COLO829 (cell line): Measurements from ENCODE around the gene ZNF154.
"Not testable (repeated sequence)": the region's sequence is repeated elsewhere in the genome, so short reads cannot be mapped to it uniquely, and the experiment has no call there.

Source experiments
- DNase-seq: peaks from one replicate; pipeline ENCODE4 v3.0.0; 2012; ENCODE audit warnings: low spot score

The ZNF154 gene

GRCh38 chr19:57708641-57709361 lies at the start of gene ZNF154:
Gene ZNF154, minus strand, starts transcription at chr19:57709204. Its CDS starts 233 bp downstream, at chr19:57708971.
- no peak for DNase-seq

DNA sequence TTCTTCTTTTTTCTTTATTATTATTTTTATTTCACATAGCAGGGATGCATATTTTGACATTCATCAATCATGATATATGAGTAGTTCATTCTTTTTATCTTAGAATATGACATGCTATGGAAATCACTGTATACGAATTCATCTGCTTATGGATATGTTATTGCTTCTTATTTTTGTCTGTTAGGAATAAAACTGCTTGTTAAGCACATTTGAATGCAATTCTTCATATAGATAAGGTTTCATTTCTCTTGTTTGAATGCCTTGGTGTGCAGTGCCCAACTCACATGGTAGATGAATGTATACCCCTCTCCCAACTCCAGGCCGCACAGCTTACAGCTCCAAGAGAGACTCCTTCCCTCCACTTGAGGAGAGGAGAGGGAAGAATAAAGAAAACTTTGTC lies 48.9 kb upstream of the ZNF154 start:
- no peak for DNase-seq

GRCh38 chr19:57755031-57755430 lies 46.0 kb upstream of the ZNF154 start:
- DNase-seq, result no peak

GRCh38 chr19:57754091-57754673 lies 45.2 kb upstream of the ZNF154 start:
- DNase-seq, result no peak

GRCh38 chr19:57748029-57748428 lies 39.0 kb upstream of the ZNF154 start:
- DNase-seq, result no peak

DNA sequence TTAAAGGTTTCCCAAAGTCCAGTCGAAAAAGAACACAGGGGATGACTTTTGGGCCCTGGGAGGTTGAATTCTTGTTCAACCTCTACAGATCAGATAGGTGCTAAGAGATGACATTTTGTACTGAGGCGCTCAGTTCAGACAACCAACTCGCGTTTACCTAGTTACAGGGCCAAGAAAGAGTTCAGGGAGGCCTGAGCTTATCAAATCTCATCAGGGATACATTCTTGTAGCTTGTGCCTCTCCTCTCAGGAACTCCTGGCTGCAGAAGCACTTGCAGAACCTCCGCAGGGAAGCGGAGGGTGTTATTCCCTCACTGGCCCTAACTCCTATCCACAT lies 38.4 kb upstream of the ZNF154 start:
- no peak for DNase-seq

DNA sequence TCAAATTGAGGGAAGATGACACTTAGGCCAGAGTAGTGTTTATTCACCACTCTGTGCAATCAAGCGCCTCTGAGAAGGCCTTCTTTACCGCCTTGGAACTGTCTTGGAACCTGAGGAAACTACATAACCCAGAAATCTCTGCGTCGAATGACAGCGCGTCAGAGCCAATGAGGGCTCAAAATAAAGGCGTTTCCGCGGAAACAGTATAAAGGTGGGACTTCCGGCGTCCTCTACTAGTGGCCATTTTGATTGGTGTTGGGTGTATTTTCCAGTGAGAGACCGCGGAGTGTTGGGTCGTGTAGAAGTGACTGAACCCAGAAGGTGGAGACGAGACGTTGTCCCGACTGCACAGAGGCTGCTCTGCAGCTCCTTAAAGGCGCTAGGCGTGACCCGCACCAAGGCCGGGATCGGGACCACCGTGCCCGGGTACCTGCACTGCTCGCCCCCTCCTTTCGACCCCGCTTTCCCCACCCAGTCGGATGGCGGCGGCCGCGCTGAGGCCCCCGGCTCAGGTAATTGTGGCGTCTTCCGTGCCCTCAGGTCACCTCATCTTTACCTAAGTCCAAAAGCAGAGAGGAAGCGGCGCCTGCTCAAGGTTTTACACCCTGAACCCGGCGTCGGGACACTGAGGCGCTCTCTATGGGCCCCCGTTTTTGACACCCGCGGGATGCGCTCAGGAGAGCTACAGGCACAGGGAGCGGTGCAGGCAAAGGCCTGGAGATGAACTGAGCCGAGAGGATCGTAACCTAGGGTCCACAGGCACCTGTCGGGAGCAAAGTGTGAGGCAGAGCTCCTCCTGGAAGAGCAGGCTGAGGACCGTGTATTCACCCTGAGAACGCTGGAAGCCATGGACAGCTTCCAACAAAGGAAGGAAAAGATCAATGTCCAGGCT lies 37.8 kb upstream of the ZNF154 start, which contains the start of gene ZNF776:
Gene ZNF776, plus strand, starts transcription at position 236 of the 892 bp plus-strand sequence. Its CDS starts 244 bp downstream, at position 480.
- peak; percentile 94 for DNase-seq

GRCh38 chr19:57738770-57739169 lies 29.8 kb upstream of the ZNF154 start:
- not testable (repeated sequence) for DNase-seq

- DNase-seq, result not testable (repeated sequence)
These were observed 29.3 kb upstream of the ZNF154 start for GRCh38 chr19:57738320-57738719.

DNA sequence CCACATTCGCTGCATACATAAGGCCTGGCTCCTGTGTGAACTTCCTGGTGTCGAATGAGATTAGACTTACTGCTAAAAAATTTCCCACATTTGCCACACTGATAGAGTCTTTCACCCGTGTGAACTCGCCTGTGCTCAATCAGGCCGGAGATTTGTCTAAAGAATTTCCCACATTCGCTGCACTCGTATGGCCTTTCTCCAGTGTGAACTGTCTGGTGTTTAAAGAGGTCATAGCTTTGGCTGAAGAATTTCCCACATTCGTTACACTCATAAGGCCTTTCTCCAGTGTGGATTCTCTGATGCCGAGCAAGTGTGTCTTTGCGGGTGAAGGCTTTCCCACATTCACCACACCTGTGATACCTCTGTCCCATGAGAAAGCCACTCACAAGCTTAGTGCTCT lies 11.9 kb upstream of the ZNF154 start:
- DNase-seq, result no peak

- DNase-seq, result no peak
These were observed 11.0 kb upstream of the ZNF154 start for GRCh38 chr19:57719901-57720519.

GRCh38 chr19:57719424-57719823 lies 10.4 kb upstream of the ZNF154 start:
- DNase-seq, result no peak

DNA sequence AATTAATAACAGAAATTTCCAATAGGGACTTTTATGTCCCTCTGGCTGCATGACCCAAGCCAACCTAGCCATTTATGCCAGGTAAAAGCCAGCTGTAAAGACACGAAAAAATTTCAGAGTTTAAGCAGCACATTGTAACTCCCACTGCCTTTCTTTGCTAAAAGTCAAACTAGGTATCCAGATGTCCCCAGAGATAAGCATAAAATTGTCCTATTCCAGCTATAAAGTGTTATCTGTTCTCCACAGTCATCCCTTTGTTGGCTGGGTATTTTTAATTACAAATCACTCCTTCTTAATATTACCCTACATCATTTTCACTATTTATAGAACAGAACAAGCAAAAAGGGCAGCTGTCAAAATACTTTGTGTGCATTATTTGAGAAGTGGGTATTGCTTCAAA lies 3.2 kb upstream of the ZNF154 start:
- no peak for DNase-seq

DNA sequence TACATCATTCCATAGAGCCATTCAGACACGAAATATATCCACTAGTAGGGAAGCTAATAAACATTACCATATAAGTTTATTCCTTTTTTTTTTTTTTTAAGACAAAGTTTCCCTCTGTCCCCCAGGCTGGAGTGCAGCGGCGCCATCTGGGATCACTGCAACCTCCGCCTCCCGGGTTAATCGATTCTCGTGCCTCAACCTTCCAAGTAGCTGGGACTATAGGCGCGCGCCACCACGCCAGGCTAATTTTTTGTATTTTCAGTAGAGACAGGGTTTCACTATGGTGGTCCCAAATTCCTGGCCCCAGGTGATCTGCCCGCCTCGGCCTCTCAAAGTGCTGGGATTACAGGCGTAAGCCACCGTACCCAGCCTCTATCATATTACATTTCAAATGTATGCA lies 612 bp upstream of the ZNF154 start:
- DNase-seq, result no peak

DNA sequence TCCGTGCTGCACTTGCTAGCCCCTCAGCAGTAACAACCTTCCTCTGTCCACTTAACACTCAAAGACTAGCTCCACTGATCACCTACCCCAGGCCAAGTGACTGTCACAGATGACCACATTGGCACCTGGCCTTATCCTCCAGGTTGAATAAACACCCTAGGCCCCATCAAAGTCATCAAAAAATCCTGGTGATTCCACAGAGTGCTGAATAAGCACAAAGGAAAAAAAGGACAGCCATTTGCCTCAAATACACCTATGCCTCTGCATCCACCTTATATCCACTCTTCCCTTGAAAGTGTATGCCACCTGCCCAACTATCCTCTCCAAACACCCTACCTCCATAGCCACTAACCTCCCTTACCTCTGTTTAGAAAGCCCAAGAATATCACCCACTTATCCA lies 2.7 kb downstream of the ZNF154 start:
- no peak for DNase-seq

DNA sequence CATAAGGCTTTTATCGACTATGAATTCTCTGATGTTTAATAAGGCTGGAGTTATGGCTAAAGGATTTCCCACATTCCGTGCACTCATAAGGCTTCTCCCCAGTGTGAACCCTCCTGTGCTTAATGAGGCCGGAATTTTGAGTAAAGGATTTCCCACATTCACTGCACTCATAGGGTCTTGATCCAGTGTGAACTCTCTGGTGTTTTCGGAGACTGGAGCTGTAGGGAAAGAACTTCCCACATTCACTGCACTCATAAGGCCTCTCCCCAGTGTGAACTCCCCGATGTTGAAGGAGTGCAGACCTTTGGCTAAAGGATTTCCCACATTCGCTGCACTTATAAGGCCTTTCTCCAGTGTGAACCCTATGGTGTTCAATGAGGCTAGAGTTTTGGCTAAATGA lies 7.4 kb downstream of the ZNF154 start:
- DNase-seq, result no peak

- no peak for DNase-seq
These were observed 19.3 kb downstream of the ZNF154 start for GRCh38 chr19:57689750-57690149.

DNA sequence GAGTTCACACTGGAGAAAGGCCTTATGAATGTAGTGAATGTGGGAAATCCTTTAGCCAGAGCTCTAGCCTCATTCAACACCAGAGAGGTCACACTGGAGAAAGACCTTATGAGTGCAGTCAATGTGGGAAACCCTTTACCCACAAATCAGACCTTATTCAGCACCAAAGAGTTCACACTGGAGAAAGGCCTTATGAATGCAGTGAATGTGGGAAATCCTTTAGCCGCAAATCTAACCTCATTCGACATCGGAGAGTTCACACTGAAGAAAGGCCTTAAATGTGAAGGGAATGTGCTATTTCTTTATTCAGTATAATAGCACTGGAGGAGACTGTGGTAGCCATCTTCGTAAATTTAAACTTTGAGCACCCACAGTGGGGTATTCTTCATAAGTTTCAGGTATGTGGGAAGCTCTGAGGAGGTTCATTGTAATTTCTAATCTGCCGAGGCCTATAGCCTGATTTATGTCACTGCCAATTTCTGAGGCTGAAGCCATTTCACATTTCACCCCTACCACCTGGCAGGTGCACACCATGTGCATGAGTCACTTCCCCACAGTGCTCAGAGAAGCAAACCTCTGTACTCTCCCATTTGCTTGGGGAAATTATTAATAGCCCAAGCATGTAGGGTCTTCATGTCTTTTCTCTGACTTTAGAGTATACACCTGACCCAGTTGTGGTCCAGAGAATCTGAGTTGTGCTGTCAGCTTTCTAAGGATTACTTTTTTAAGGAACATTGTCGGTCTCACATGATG lies 20.8 kb downstream of the ZNF154 start:
- DNase-seq, result no peak

DNA sequence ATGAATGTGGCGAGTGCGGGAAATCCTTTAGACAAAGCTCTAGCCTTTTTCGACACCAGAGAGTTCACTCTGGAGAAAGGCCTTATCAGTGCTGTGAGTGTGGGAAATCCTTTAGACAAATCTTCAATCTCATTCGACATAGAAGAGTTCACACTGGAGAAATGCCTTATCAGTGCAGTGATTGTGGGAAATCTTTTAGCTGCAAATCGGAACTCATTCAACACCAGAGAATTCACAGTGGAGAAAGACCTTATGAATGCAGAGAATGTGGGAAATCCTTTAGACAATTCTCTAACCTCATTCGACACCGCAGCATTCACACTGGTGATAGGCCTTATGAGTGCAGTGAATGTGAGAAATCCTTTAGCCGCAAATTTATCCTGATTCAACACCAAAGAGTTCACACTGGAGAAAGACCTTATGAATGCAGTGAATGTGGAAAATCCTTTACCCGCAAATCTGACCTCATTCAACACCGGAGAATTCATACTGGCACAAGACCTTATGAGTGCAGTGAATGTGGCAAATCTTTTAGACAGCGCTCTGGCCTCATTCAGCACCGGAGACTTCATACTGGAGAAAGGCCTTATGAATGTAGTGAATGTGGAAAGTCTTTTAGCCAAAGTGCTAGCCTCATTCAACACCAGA lies 21.5 kb downstream of the ZNF154 start:
- DNase-seq, result no peak

GRCh38 chr19:57686727-57687126 lies 22.3 kb downstream of the ZNF154 start:
- no peak for DNase-seq

GRCh38 chr19:57682226-57682766 lies 26.7 kb downstream of the ZNF154 start:
- DNase-seq, result no peak
